SK-N-SH (cell line): ENCODE results near the gene AGBL5.

Experiments
- CTCF ChIP-seq: fragments of 200-600 bp; sonication (generic); IDR thresholded peaks from 2 replicates; pipeline ENCODE4 v1.6.1; 2017; ENCODE audit warnings: antibody characterized with exemption, mild to moderate bottlenecking, moderate library complexity
- EP300 ChIP-seq, 2 experiments: IDR thresholded peaks; 2 replicates each; pipeline versions ENCODE4 v1.4.0 to v1.6.1; 2012; ENCODE audit warnings: borderline replicate concordance in 1 of 2, low read depth in 1 of 2, low read length in 1 of 2
- NRF1 ChIP-seq: IDR thresholded peaks from 2 replicates; pipeline ENCODE4 v1.6.1; 2012; ENCODE audit warnings: low read depth, mild to moderate bottlenecking, low read length
- POLR2AphosphoS5 ChIP-seq: IDR thresholded peaks from 2 replicates; pipeline ENCODE4 v1.6.1; 2012; ENCODE audit warnings: low read depth, low read length
- RAD21 ChIP-seq: IDR thresholded peaks from 2 replicates; pipeline ENCODE4 v1.6.1; 2012; ENCODE audit warnings: mild to moderate bottlenecking, low read length
- RCOR1 ChIP-seq: fragments of 150-350 bp; IDR thresholded peaks from 2 replicates; pipeline ENCODE4 v1.6.1; 2017; ENCODE audit warnings: antibody characterized with exemption, low read length
- SIN3A ChIP-seq: IDR thresholded peaks from 2 replicates; pipeline ENCODE4 v1.6.1; 2012; ENCODE audit warnings: low read depth, mild to moderate bottlenecking, low read length, moderate library complexity, borderline replicate concordance
- SMC3 ChIP-seq: IDR thresholded peaks from 2 replicates; pipeline ENCODE4 v1.6.1; 2012; ENCODE audit warnings: low read depth, low read length, improper control_type of control experiment
- TAF1 ChIP-seq: IDR thresholded peaks from 2 replicates; pipeline ENCODE4 v1.6.1; 2012; ENCODE audit warnings: low read depth, mild to moderate bottlenecking, low read length, moderate library complexity, borderline replicate concordance
- YY1 ChIP-seq: IDR thresholded peaks from 2 replicates; pipeline ENCODE4 v1.4.0; 2012; ENCODE audit warnings: low read depth, mild to moderate bottlenecking

GRCh38 chr2:27089111-27089954 is 37.9 kb downstream of the AGBL5 start:
- no peak for TF ChIP-seq CTCF
- TF ChIP-seq POLR2AphosphoS5, result no peak
- TF ChIP-seq TAF1, result no peak
- TF ChIP-seq SIN3A, result no peak
- TF ChIP-seq RCOR1, result no peak
- TF ChIP-seq RAD21, result no peak
- no peak for TF ChIP-seq YY1
- TF ChIP-seq NRF1, result no peak
- no peak for TF ChIP-seq SMC3
- TF ChIP-seq EP300 (IDR thresholded peaks at IDR 0.05; ENCODE audit: borderline replicate concordance in 1 of 2, low read depth in 1 of 2, low read length in 1 of 2), result no peak
